Subcutaneous adipose tissue (tissue), 4 donors: Measurements from ENCODE around the gene TBX1. TPM values are rescaled to one million over a fixed set of nuclear protein-coding genes. Genes with fewer than 3 reads are reported as not detected.

Source experiments
- total RNA-seq, 4 donors: library from RNA; depleted of rRNA; stranded (reverse); fragments of >200 nt; gene quantifications; one replicate each; pipeline ENCODE4 v1.1.0, GENCODE V29; 2016
- TF ChIP-seq, protein P1 (sequence below): fragments of 450-650 bp; IDR thresholded peaks from one replicate; pipeline ENCODE4 v1.5.1; 2016; ENCODE audit warnings: low read depth, mild to moderate bottlenecking, control low read depth, antibody characterized with exemption, moderate library complexity

TBX1 gene
- total RNA-seq, 4 donors from 2014 or later: 0.51 to 6.2 (median 1.8) TPM

DNA sequence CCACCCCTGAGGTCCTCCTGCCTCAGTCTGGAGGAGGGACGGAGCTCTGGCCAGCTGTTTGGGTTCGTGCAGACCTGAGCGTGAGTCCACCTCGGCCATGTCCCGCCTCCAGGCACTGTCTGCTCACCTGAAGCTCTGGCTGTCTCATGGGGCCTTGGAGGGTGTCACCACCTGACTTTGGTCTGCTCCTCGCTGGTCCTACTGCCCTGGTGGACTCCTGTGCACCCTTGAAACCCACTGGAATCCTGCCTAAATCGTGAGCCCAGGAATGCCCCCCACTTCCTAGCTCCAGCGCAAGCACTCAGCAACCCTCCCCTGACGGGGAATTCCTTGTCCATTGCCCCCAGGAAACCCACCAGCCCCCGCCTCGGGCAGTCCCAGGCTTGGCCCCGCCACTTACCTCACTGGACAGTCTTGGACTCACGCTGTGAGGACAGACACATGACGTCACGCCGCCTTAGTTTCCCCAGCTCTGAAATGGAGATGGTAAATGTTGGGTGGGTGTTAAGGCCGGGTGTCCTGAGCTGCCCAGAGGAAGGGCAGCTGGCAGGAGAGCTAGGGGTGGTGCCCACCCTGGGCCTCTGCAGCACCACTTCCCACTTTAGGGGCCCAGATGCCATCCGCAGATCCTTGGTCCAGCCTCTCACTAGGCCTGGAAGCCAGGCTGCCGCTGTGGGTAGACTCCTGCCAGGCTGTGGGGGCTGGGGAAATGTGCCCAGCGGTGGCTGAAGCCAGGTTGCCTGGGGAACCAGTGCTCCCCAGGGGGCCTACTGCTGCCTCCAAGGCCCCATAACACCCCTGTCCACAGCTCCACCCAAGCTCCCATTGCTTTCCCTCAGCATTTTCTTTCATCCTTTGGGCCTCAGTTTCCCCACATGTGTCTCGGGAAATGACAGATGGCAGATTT lies 18.2 kb upstream of the TBX1 start:
- TF ChIP-seq, protein P1, sequence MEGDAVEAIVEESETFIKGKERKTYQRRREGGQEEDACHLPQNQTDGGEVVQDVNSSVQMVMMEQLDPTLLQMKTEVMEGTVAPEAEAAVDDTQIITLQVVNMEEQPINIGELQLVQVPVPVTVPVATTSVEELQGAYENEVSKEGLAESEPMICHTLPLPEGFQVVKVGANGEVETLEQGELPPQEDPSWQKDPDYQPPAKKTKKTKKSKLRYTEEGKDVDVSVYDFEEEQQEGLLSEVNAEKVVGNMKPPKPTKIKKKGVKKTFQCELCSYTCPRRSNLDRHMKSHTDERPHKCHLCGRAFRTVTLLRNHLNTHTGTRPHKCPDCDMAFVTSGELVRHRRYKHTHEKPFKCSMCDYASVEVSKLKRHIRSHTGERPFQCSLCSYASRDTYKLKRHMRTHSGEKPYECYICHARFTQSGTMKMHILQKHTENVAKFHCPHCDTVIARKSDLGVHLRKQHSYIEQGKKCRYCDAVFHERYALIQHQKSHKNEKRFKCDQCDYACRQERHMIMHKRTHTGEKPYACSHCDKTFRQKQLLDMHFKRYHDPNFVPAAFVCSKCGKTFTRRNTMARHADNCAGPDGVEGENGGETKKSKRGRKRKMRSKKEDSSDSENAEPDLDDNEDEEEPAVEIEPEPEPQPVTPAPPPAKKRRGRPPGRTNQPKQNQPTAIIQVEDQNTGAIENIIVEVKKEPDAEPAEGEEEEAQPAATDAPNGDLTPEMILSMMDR: no peak

DNA sequence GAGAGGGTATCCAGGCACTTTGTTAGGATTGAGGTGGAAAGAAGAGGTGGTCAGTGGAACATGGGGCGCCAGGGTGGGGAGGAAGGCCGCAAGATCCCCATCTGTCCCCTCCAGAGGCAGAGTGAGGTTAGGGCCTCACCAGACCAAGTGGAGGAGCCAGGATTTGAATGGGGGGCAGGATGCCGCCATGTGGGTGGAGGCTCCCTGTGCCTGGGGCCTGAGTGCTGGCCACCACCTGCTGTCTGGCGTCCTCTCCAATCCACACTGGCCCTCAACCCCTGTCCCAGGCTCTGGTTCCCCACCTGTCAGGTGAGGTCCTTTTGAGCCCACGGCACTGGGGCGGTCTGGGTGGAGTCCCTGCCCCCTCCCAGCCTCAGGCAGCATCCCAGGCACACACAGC lies 17.5 kb upstream of the TBX1 start:
- TF ChIP-seq, protein P1: no peak

DNA sequence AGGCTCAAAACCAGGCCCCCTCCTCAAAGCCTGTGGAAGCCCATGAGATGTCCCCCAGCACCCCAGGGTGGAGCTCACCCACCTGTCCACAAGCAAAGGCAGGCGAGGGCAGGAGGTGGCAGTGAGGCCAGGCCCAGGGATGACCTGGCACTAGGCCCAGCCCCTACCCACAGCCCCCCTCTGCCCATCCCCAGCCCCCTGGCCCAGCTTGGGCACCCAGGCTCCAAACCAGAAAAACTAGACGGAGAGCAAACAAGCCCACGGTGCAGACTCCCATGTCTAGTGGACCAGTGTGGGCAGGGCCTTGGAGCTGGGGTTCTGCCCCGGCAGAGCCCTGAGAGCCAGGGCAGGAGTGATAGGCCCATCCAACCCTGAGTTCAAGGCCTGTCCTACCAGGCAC lies 16.9 kb upstream of the TBX1 start:
- TF ChIP-seq, protein P1: no peak

DNA sequence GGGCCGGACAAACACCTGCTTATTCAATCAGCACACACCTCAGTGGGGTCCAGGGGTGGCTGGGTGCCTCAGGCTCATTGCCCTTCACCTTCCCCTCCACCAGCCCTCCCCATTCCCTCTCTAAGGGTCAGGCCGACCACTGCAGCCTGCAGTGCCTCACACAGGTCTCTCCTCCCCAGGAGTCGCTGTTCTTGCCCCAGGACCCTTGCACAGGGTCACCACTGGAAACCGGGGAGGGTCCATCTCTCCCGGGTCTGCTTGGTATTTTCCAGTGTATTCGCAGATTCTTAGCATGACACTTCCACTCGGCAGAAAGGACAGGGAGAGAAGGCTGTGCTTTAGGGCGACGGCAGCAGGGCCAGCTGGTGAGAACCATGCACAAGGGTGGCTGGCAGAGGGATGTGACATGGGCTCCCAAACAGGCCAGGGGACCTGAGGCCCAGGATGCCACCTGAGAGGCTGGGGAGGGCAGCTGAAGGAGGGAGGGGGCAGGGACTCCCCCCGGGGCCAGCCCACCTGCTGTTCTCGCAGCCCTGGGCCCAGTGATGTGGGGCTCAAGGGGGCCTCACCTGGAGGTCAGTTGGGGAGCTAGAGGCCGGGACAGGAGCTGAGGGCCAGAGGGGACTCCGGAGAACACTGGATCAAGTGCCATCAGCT lies 16.1 kb upstream of the TBX1 start:
- TF ChIP-seq, protein P1: no peak

DNA sequence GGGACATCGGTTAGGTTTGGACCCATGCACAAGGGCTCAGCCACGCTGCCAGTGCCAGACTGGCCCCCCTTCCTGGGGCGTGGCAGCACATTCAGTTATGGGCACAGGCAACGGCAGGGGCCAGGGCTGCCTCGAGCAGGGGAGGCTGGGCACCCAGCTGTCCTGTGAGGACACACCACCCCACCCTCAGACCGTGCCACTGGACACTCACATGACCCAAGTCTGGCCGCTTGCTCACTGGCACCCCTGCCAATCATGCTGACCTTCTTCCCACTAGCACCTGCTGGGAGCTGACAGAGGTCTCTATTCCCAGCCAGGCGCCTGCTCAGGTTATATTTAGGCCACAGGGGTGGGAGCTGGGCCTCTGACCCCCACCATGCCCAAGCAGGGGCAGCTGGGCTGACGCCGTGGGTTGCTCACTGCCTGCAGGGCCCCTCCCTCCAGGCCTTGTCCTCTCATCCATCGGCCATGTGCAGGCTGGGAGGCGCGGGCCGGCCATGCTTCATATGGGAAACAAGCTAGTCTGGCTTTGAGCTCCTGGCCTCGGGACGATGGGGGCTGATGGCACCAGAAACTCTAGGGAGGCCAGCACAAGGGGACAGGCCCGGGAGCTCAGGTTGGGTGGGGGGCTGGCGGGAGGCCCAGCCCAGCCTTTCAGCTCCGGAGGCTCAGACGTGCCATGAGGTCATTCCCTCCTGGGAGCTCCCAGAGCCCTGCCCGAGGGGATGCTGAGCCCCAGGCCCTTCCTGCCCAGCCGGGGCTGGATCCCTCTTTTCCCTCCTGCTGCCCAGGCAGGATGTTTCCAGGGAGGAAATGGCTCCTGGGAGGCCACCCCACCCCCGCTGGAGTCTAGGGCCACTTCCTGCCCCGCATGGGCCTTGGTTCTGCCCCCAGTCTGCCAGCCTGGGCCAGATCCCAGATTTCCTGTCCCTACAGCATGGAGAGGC lies 15.2 kb upstream of the TBX1 start:
- TF ChIP-seq, protein P1: no peak

DNA sequence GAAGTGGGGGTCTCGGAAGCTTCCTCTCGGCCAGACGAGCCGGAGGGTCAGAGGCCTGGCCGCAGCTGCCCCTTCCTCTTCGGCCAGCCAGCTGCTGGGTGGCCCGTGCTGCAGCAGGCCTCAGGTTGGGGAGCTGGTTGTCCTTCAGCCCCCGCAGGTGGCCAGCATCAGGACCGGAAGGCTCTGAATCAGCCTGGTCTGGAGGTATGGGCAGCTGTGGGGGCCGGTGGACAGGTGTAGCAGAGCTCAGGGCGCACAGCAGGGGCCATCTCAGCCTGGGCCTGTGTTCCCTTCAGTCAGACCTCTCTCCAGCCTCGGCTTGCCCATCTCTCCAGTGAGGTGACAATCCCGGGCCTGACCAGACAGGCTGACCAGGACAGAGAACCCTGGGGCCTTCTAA lies 13.9 kb upstream of the TBX1 start:
- TF ChIP-seq, protein P1: no peak
